ENCODE measurements around the gene ZNF593OS.

Gene ZNF593OS

DNA sequence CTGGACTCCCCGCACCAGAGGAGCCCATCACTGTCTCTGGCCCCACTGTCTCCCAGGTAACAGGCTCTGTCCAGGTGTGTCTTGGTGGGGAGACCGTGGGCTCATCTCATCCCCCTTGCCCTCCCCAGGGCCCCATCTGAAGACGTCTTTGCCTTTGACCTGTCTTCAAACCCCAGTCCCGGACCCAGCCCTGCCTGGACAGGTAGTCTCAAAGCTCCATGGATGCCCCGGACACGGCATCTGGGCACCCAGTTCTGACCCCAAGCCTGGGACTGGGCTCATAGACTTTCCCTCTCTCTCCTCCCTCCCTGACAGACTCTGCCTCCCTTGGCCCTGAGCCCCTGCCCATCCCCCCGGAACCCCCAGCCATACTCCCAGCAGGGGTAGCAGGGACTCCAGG, 12.5 kb upstream of the ZNF593OS start:
- DNase-seq (ENCODE audit: low read depth), result no peak

DNA sequence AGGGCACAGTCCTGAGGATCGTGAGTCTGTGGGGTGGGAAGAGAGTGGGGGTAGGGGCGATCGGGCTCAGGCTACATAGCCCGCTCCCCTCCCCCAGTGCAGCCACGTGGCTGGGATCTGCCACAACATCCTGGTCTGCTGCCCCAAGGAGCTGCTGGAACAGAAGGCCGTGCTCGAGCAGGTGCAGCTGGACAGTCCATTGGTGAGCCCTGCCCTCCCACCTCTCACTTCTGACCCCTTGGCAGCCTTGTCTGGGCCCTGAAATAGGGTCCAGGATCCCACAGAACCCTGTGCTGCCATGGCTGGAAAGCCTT, 10.7 kb upstream of the ZNF593OS start:
- no peak for DNase-seq (ENCODE audit: low read depth)

DNA sequence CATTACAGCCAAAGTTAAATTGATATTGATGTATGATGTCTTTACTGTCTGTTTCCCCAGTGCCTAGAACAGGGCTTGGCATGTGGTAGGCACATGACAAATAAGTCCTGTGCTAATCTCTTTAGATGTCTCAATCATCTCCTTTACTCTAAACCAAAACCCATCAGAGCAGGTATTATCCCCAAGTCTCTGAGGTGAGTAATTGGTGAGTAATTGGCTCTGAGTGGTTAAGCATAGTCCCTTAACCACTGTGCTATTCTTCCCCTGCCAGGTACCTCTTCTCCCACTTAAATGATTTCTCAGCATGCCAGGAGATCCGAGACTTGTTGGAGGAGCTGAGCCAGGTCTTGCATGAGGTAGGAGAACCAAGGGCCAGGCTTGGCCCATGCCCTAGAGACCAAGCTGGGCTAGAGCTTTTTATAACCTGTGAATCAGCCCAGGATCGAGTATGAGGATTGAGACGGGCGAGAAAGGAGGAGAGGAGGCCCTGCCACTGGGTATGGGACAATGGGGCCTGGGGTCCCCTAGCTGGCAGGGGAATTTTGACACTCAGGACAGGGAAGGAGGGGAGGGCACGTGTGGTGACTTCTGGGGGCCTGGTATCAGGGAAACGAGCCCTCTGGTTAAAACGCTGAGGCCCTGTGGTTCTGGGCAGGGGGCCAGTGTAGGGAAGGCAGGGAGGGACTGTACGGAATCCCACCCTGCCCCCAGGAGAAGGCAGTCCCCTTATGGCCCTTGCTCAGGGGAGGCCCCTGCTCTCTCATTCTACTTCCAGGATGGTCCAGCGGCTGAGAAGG, 10.2 kb upstream of the ZNF593OS start:
- DNase-seq (ENCODE audit: low read depth), result no peak

DNA sequence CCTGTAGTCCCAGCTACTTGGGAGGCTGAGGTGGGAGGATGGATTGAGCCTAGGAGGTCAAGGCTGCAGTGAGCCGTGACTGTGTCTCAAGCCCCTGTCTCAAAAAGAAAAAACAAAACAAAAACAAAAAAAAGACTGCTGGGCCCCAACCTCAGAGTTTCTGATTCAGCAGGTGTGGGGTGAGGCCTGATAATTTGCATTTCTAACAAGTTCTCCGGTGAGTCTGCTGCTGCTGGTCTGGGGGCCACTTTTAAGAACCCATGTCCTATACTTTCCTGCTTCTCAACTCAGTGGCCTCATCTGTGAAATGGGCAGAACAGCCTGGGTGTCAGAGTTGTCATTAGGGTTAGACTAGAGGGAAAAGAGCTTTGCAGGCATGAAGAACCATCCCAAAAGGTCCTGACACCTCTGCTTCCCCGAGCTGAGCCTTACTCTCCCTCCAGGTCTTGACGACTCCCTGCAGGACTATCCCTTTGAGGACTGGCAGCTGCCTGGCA, 8.4 kb upstream of the ZNF593OS start:
- no peak for DNase-seq (ENCODE audit: low read depth)

DNA sequence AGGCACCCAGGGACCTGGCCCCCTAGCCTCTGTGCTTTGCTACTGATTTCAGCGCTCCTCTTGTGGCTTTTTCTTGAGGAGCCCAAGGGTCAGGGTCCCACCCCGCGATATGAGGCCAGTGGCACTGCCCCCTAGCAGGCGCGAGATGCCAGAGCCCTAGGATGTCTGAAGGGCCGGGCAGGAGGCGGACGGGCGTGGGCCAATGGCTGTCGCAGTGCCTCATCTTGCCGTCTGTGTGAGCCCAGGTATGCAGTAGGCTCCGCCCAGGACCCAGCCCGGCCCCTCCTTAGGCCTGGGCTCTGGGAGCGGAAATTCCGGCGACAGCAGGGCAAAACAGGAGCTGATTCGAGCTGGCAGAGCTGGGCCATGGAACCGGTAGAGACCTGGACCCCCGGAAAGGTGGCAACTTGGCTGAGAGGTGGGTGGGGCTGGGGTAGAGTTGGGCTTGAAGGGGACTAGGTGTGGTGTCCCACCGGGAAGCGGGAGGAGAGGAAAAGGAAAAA, 5.6 kb upstream of the ZNF593OS start, which contains the start of gene CNKSR1:
TSS of gene CNKSR1 (plus strand) at position 310 of the 503 bp plus-strand sequence. CDS start at position 367, 57 bp downstream.
- no peak for DNase-seq (ENCODE audit: low read depth)

DNA sequence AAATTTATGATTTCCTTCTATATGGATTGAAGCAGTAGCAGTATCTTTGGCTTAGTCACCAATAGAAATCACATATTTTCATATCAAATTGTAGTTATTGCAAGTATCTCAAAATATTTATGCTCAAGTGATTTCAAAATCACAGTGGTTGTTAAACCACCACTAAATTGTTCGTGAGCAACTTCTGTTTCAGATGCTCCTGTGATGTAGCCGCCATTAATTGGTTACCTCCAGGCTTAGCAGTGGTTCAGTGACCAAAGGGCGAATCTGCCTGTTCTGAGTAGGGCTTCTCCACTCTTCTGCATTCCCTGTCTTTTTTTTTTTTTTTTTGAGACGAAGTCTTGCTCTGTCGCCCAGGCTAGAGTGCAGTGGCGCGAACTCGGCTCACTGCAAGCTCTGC, 3.7 kb upstream of the ZNF593OS start:
- no peak for DNase-seq (ENCODE audit: low read depth)

DNA sequence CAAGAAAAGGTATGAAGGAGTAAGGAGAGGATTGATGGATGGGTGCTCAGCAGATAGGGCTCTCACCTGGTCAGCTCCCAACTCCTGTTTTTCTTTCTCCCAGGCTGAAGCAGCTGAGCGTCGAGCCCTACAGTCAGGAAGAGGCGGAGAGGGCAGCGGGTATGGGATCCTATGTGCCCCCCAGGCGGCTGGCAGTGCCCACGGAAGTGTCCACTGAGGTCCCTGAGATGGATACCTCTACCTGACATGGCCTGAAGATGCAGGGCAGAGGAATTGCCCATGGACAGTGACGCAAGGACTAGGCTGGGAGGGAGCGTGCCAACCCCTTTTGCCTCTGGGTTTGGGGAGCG, 1.2 kb downstream of the ZNF593OS start:
- DNase-seq (ENCODE audit: low read depth), result no peak

DNA sequence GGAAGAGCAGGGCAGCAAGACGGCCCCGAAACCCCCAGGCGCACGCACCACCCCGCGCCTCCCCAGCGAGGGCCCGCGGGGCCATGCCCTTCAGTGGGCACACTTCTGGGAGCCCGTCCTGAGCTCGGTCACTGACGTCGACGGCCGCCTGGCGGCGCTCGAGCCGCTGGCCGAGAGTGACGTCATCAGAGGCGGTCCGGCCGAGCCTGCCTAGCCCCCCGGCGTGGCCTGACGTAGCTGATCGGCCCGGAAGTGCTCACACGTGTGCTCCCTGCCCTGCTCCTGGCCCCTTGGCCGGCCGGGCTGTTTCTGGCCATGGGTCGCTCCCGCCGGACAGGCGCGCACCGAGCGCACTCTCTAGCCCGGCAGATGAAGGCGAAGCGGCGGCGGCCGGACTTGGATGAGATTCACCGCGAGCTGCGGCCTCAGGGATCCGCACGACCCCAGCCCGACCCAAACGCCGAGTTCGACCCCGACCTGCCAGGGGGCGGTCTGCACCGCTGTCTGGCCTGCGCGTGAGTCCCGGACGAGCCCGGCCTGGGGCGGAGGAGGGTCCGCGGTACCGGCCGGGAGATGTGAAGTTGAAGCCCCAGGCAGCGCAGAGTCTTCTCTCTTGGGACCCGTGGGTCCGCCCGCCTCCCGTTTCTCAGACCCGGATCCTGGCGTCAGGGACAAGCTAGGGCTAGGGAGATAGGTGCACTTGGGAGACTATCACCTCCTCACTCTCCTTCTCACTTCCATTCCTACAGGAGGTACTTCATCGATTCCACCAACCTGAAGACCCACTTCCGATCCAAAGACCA, 1.8 kb downstream of the ZNF593OS start, which contains the start of gene ZNF593:
TSS of gene ZNF593 (plus strand) at position 240 of the 803 bp plus-strand sequence. CDS start at position 316, 76 bp downstream.
- peak; percentile 91 for DNase-seq (ENCODE audit: low read depth)

DNA sequence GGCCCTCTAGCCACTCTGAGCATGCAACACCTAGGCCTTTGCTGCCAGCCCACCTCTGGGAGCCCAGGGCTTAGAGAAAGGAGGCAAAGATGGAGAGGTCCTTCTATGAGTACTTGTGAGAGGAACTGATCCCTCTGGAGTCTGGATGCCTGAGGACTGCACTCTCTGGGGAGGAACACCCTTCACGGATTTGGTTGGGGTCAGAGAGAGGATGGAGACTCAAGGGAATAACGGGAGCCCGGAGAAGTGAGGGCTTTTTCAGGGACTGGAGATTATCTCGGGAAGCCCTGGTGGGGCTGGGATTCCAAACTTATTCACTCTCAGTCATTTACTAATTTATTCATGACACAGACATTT, 2.5 kb downstream of the ZNF593OS start:
- no peak for DNase-seq (ENCODE audit: low read depth)

DNA sequence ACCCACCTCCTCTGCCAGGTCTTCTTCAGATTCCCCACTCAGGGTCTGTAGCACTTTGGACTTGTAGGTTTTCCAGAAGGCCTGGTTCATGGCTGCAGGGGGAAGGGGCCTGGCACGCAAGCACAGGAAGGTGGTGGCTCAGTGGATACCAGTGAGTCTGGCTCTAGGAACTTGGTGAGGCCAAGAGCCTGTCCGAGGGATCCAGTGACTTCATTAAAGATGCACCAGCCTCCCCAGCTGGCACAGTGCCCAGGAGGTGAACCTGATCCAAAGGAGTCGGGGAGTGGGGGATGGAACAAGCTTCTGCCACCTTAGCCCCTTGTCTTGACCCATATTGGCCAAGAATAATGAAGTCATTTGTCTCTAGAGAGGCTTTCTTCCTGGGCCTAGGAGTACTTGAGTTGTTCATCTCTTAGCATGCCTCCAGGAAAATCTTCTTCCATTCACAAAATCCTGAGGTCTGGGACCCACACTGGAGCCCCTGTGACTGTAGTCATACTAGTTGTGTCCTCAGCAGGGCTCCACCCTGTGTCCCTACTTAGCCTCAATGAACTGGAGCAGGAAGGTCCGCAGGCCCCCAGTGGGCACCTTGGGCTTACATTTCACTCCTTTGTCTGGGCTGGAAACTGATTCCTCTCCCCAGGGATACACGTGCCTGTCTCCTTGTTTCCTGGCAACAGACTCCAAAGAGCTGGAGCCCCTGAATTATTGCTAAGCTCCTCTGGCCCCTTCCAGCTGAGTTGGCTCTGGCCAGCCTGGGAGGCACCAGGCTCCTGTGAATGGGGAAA, 3.0 kb downstream of the ZNF593OS start, which contains the start of gene C1orf232:
TSS of gene C1orf232 (minus strand) at position 554 of the 788 bp plus-strand sequence. CDS start at position 90, 464 bp downstream.
- no peak for DNase-seq (ENCODE audit: low read depth)

DNA sequence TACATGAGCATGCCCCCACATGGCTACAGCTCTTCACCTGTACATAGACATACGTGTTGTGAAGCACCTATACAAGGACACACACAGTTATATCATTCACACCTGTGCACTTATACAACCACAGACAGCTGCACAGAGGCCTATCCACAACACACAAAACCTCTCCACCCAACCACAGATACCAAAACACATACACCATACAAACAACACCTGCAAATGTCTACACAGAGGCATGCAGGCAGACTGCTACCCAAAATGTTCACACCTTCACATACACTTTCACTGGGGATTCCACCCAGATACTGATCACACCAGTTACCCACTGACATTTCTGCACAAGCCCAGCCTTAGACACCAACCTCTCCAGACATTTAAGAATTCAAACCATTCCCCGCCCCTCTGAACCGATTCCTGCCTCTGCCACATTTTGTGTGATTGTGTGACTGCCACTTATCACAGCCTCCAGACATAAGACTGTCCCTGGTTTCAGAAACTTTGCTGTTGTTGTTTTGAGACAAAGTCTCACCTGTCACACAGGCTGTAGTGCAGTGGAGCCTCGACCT, 4.8 kb downstream of the ZNF593OS start:
- no peak for DNase-seq (ENCODE audit: low read depth)

DNA sequence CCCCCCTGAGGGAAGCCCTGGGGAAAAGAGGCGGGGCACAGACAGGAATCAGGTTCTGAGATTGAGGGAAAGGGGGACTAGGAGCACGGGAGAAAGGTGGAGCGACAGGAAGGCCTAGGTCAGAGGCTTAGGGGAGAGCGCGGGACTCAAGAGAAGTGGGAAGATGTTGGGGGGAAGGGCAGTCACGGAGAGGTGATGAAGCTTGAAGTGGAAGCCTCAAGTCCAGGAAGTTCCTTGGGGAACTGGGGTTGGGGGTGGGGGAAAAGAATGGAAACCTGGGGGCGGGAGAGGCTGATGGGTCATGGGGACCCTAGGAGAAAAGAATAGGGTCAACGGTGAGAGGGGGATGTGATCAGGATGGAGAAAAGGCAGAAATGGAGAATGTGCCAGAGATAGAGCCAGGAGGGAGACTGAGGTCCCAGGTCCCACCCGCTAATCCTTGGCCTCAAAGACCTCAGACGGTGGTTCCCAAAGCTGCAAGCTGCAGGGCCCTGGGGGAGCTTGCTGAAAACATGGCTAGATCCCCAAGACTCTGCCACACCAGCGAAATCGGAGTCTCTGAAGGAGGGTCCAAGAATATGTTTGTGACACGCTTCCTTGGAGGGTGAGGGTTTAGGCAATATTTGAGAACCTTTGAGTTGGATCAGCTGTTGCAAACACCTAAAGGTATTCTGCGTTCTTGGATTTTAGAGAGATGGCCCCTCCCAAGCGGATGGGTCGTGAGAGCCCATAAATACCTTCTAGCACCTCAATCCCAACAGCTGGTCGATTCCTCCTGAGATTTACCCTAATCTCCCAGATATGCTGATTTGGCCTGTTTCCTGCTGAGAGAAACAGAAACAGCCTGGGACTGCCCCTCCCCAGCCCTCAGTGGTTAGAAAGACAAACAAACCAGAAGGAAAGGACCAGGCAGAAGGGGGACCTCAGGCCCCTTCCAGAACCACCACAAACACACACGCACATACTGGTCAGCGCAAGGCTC, 6.5 kb downstream of the ZNF593OS start:
- DNase-seq (ENCODE audit: low read depth), result no peak

DNA sequence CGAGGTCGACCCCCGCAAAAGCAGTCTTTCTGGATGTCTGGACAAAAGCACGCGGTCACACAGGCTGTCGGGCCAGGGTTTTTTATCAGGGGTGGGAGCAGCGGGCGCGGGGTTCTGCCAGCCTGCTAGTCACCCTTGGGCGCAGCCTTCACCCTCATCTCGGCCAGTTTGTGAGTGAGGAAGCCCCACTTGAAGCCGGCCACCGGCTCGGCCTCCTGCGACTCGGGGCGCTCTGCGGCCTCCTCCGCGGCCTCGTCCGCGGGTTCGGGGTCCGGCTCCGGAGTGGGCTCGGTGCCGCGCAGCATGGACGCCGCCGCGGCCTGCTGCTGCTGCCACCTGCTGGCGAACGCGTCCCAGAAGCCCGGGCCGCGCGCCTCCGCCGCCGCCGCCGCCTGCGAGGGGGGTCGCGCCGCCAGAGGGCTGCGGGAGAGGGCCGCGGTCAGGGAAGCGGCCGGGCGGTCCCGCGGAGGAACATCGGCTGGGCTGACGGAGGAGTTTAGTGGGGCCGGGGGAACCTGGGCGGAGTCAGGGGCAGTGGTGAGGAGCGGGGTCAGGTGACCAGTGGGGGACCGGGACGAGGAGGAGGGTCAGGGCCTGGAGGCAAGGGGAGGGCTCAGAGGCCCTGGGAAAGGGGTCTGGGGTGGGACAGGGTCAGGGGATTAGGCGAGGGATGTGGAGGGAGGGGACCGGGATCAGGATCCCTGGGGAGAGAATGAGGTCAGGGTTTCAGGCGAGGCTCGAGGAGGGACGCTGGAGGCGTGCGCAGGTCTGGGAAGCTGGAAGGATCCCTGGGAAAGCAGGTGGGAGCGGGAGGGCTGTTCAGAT, 7.4 kb downstream of the ZNF593OS start:
- DNase-seq (ENCODE audit: low read depth), result peak; percentile 22

DNA sequence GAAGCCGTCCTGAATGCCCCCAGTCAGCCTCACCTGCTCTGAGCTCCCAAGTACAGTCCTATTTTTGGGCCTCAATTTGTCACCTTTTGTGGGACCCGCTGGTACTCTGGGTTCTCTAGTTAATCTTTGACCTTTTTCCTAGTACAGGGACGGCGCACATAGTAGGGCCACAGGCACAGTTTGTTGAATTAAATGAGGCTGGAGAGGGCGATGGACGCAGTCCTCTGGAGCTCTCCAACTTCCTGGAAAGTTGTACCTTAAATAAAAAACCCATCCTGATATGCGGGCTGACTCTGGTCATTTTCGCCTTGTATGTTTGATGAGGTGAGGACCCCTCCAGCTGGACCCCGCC, 8.0 kb downstream of the ZNF593OS start:
- no peak for DNase-seq (ENCODE audit: low read depth)

DNA sequence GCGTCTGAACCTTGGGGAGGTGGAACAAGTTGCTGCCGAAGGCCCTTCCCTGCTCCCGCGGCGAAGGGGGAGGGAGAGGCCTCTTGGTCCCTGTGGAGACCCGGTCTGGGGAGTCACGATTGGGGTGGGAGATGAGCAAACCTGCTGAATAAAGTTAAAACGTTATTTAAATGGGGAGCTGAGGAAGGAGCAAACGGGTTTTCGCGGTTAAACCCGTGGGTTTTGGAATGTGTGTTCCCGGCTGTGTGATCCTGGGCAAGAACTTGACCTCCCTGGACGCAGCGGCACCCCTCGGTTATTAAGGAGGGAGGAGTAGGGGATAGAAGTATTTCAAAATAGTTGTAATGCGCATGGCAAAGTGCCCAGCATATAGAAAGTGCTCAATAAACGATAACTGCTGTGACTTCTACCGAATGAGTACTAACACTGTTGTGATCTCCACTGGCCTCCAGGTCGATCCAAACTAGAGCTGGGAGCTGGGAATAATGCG, 9.4 kb downstream of the ZNF593OS start:
- no peak for DNase-seq (ENCODE audit: low read depth)

DNA sequence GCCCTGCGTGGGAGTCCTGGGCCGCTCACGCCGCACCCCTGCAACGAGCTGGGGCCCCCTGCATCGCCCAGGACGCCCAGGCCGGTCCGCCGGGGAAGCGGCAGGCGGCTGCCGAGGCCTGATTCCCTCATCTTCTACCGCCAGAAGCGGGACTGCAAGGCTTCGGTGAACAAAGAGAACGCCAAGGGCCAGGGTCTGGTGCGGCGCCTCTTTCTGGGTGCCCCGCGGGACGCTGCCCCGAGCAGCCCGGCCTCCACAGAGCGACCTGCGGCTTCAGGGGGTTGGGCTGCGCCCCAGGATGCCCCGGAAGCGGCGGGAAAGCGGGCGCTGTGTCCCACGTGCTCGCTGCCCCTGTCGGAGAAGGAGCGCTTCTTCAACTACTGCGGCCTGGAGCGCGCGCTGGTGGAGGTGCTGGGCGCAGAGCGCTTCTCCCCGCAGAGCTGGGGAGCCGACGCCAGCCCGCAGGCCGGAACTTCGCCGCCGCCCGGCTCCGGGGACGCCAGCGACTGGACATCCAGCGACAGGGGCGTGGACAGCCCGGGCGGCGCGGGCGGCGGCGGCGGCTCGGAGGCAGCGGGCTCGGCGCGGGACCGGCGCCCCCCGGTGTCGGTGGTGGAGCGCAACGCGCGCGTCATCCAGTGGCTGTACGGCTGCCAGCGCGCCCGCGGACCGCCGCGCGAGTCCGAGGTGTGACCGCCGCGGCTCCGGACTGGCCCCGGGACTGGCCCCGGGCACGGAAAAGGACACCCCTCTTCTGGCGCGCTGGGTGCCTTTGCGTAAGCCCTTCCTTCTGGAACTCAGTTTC, 10.0 kb downstream of the ZNF593OS start:
- peak; percentile 59 for DNase-seq (ENCODE audit: low read depth)

DNA sequence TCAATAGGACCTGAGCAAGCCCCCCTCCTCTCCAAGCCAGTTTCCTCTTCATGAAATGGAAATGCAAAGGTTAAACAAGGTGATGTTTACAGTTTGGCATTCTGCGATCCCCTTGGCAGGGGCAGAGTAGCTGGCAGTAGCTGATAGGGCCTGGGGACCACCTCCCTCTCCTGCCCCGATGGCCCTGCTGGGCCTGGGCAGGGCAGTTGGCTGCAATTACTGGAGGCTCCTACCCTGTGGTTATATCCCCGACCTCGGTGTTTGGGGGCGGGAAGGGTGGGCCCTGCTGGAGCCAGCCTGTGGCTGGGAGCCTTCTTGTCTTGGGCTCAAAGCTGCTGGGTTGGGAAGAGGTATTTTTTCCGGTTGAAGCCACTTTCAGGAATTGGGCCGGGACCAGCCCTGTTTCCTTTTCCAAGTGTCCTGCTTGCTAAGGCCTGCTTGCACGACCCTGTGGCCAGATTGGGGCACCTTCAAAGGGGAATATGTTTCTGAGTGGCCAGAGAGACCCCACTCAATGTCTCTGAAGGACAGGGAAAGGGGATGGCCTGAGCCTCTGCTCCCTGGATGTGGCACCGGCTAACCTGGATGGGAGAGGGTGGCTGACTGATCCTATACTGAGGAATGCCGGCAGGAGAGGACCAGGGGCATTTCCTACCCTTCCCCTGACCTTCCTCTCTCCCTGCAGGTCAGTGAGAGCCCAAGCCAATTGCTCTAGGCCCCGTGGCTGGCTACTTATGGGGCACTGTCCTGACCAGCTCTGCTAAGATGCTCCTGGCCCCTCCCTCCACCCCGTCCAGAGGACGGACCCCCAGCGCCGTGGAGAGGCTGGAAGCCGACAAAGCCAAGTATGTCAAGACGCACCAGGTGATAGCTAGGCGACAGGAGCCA, 10.9 kb downstream of the ZNF593OS start:
- no peak for DNase-seq (ENCODE audit: low read depth)

DNA sequence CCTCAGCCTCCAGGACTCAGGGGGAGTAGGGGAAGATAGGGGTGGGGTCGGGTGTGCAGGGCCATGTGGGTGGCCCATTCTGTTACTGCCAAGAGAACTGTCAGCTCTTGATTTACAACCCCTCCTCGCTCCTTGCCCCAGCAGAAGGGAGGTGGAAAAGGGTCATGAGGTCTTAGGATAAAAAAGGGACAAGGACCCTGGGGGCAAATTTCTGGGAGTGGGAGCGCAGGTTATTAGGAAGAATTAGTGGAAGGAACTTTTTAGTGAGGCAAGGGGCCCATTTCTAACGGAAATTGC, 11.9 kb downstream of the ZNF593OS start:
- DNase-seq (ENCODE audit: low read depth), result no peak

Measured in EH (cell line).